HG03460 (cell line): ENCODE results near the gene MIA.
"Not testable (repeated sequence)": the region's sequence is repeated elsewhere in the genome, so short reads cannot be mapped to it uniquely, and the experiment has no call there.

Experiments
- ATAC-seq: cut with Tn5 transposase; IDR thresholded peaks from one replicate; pipeline ENCODE4 v1.9.1; 2021; ENCODE audit not compliant: unreplicated experiment

Gene MIA

DNA sequence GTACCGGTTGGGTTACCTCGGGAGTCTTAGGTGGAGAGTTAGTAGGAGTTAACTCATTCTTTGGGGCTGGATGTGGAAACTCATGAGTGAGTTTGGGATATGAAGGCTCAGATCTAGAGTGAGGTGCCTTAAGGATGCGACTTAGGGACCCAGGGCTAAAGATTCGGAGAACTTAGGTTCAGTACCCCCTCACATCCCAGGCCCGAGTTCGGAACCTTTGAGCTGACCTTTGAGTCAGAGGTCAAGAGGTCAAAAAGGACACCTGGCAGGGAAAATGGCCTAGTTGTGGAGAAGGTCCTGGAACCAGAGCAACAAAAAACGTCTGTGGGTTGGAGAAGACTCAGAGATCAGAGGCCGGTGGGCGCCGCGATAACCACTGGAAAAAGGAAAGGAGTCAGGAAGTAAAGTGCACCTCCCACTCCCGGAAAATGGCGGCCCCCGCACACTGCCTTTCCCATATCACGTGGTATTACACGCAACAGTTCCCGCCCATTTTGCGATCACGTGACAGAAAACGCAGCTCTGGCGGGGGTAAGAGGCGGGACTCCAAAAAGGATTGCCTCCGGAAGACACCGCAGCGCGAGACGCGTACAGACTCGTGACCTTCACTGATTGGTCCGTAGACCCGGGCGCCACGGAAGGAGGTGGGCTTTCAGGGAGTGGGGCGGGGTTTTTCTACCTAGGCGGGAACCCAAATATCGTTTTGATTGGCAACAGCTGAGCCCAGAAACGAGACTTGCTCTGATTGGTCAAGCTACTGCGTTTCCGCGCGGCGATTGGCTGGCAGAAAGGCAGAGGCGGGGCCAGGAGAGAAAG, 25.1 kb upstream of the MIA start, which contains the start of gene ACTMAP:
Gene ACTMAP (minus strand): TSS at position 420 of the 816 bp plus-strand sequence. CDS start 674 bp downstream, outside the sequence.
- ATAC-seq = peak; percentile 75

GRCh38 chr19:40750874-40751537, 24.3 kb upstream of the MIA start, which contains the start of gene SNRPA:
Gene SNRPA, plus strand, starts transcription at chr19:40751203. Its CDS starts 206 bp downstream, at chr19:40751409.
- peak; percentile 58 for ATAC-seq

- ATAC-seq = no peak
Measured at GRCh38 chr19:40752257-40752781, 23.0 kb upstream of the MIA start.

DNA sequence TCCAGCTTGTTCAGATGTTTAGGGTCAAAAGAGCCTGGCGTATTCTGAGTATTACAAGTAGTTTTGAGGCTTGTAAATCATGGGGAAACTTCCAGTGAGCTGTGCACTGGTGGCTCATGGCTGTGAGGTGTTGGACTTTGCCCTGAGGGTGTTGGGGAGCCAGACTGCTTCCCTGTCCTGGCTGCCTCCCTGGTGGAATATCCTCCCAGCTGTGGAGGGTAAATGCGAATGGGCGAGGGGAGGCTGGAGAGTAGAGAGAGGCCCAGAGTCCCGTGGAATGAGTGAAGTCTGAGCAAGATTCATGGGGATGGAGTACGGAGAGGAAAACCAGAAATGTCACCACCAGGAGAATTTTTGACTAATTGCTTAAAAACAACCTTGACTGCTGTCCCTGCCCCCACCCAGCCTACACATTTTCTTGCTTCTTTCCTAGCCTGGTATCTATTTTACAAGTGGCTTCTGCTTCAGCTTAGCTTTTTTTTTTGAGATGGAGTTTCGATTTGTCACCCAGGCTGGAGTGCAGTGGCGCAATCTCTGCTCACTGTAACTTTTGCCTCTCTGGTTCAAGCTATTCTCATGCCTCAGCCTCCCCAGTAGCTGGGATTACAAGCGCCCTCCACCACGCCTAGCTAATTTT, 20.6 kb upstream of the MIA start:
- no peak for ATAC-seq

- no peak for ATAC-seq
Measured at GRCh38 chr19:40755248-40755624, 20.1 kb upstream of the MIA start.

- no peak for ATAC-seq
Measured at GRCh38 chr19:40755791-40756190, 19.5 kb upstream of the MIA start.

GRCh38 chr19:40756502-40757110, 18.7 kb upstream of the MIA start:
- ATAC-seq = no peak

DNA sequence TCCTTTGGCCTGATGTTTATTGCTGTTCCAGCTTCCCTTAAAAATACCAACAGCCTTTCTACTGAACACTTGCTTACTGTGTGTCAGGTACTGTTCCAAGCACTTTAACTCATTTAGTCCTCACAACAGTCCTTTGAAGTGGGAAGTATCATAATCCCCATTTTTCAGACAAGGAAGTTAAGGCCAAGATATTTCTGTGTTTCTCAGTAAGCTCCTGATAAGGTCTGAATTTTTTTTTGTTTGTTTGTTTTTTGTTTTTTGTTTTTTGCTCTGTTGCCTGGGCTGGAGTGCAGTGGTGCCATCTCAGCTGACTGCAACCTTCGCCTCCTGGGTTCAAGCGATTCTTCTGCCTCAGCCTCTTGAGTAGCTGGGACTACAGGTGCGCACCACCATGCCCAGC, 16.8 kb upstream of the MIA start:
- no peak for ATAC-seq

GRCh38 chr19:40759352-40759751, 16.0 kb upstream of the MIA start:
- no peak for ATAC-seq

DNA sequence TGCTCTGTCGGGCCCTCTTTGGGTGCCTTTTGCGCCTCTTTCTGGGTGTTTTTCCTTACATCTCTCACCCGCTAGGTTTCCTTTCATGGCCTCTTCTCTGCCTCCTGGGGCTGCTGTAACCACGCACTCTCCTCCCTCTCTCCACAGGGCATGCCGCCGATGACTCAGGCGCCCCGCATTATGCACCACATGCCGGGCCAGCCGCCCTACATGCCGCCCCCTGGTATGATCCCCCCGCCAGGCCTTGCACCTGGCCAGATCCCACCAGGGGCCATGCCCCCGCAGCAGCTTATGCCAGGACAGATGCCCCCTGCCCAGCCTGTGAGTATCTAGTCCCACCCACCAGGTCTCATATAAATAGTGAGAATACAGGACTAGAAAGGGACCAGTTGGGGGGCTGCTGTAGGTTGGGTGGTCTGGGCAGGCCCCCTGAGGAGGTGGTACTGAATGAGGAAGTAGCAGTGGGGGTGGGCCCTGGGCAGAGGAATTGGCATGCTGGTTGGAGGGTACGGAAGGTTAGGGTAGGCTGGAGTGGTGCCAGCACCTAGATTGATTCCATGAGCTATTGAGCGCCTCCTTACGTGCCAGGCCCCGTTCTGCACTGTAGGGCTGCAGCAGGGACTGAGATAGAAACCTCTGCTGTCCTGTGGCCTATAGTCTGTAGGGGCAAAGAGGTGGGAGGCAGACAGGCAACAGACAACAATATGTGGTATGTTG, 12.4 kb upstream of the MIA start:
- no peak for ATAC-seq

DNA sequence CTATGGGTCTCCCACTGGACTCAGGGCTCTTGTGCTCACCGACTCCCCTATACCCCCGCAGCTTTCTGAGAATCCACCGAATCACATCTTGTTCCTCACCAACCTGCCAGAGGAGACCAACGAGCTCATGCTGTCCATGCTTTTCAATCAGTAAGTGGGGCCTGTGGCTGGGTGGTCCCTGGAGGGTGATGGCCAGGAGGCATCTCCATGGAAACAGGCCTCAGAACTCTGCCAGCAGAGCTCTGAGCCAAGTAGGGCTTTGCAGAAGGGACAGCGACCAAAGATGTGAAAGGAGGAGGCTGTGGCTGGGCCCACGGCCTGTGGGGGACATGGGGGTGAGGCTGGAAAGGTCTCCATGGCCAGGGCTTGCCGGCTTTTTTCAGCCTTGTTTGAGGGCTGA, 11.8 kb upstream of the MIA start:
- ATAC-seq = no peak

DNA sequence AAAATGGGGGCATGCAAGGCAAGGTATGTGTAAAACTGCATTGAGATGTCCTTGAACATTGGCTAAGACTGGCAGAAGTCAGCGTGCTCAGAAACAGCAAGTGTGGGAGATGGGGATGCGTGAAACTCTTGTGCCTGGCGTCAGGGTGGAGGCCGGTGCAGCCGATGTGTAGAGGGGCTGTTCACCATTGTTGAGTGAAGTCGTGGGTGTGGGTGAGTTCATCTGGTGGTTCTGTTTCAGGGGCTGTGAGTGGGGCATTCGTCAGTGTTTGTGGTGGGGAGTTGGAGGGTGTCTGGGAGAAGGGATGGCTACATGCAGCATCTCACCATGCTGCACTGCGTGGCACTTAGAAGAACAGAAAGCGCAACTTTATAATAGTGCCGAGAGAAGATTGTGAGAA, 11.4 kb upstream of the MIA start:
- ATAC-seq = no peak

DNA sequence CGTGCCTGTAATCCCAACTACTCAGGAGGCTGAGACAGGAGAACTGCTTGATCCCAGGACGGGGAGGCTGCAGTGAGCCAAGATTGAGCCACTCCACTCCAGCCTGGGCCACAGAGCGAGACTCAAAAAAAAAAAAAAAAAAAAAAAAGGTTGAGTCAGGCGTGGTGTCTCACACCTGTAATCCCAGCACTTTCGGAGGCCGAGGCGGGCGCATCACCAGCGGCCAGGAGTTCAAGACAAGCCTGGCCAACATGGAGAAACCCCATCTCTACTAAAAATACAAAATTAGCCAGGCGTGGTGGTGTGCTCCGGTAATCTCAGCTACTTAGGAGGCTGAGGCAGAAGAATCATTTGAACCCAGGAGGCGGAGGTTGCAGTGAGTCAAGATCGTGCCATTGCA, 8.9 kb upstream of the MIA start:
- not testable (repeated sequence) for ATAC-seq

DNA sequence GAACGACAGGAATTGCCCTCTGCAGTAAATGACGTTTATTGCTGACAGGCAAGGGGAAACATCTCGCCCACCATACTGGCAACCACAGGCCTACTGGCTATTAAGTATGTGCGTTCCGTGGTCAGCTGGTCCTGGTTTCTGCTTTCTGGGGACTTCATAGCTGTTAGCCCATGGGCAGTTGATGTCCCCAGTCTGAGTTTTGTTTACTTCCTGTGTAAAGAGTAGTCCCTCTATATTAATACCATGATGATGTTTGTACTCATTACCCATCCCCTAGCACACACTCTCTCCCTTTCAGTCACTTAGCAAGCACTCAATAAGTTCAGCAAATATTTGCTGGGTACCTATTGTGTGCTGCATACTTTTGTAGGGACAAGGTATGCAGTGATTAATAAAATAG, 6.5 kb upstream of the MIA start:
- no peak for ATAC-seq

DNA sequence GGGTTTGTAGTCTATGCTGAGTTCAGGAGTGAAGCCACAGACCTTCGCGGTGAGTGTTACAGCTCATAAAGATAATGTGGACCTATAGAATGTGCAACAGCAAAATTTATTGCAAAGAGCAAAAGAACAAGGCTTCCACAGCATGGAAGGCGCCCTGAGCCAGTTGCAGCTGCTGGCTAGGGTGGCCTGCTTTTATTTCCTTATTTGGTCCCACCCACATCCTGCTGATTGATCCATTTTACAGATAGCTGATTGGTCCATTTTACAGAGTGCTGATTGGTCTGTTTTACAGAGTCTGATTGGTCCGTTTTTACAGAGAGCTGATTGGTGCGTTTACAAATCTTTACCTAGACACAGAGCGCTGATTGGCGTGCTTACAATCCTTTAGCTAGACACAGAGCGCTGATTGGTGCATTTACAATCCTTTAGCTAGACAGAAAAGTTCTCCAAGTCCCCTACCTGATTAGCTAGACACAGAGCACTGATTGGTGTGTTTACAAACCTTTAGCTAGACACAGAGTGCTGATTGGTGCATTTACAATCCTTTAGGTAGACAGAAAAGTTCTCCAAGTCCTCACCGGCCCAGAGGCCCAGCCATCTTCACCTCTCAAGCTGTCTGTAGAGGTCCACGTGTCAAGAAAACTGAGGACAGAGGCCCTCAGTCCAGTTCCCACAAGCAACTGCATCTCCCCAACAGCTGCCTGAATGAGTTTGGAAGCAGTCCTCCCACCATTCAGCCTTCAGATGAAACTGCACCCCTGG, 4.0 kb upstream of the MIA start:
- not testable (repeated sequence) for ATAC-seq

DNA sequence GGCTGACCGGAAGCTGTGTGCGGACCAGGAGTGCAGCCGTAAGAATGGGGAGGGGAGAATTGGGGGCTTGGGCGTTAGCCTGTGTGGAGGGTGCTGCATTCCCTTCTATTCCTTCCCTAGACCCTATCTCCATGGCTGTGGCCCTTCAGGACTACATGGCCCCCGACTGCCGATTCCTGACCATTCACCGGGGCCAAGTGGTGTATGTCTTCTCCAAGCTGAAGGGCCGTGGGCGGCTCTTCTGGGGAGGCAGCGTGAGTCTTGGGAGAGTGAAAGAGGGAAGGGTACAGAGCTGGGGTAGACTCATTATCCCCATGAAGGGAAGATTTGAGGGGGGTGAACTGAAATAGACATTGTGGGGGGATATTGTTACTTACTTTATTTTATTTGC, 306 bp downstream of the MIA start:
- ATAC-seq = no peak

GRCh38 chr19:40776364-40776763, 1.0 kb downstream of the MIA start:
- no peak for ATAC-seq

DNA sequence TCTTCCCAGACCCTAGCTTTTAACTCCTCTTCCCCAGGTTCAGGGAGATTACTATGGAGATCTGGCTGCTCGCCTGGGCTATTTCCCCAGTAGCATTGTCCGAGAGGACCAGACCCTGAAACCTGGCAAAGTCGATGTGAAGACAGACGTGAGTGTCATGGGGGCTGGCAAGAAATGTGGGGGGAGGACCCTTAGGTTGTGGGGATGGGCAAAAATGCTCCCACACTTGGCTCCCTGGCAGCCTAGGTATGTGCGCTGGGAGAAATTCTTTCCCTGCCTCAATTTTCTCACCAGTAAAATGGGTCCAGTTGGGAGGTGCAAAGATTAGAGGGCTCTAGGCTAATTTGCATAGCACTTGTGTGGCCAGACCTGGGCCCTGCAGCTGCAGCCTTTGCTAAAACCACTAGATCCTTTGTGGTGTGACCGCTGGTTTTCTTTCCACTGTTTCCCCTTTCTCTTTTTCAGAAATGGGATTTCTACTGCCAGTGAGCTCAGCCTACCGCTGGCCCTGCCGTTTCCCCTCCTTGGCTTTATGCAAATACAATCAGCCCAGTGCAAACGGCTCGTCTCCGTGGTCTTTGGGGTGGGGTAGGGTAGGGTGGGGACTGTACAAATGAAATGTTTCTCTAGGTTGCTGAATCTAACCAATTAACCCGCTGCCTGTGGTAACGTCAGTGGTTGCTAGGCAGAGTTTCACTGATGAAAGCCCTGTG, 1.8 kb downstream of the MIA start:
- peak; percentile 53 for ATAC-seq

- no peak for ATAC-seq
Measured at GRCh38 chr19:40777645-40777936, 2.3 kb downstream of the MIA start.
